SK-N-SH treated with all-trans-retinoic acid at 6 μM for 48 hours (cell line): ENCODE results near the gene TNK1.

ENCODE experiments used
- ATAC-seq: fragments of 200-7000 bp; cut with Tn5 transposase; 3 replicates; pipeline ENCODE4 v1.9.1; 2020; ENCODE audit warnings: mild to moderate bottlenecking, moderate library complexity
- ARNTL ChIP-seq: fragments of 450-650 bp; formaldehyde crosslinking; IDR thresholded peaks from 2 replicates; pipeline ENCODE4 v1.5.0; 2020; ENCODE audit warnings: low read depth, mild to moderate bottlenecking, moderate library complexity, borderline replicate concordance
- BACH2 ChIP-seq: fragments of 250-450 bp; sonication (Bioruptor Pico); IDR thresholded peaks from 2 replicates; pipeline ENCODE4 v1.9.0; 2021; ENCODE audit warnings: mild to moderate bottlenecking, borderline replicate concordance
- CREB5 ChIP-seq: fragments of 250-450 bp; sonication (Bioruptor Pico); IDR thresholded peaks from 2 replicates; pipeline ENCODE4 v1.5.1; 2020; ENCODE audit warnings: low read depth, mild to moderate bottlenecking, moderate library complexity
- CSDC2 ChIP-seq: fragments of 250-450 bp; sonication (Bioruptor Pico); IDR thresholded peaks from 2 replicates; pipeline ENCODE4 v1.5.0; 2020; ENCODE audit warnings: mild to moderate bottlenecking, moderate library complexity
- CSRNP3 ChIP-seq: fragments of 250-450 bp; sonication (Bioruptor Pico); IDR thresholded peaks from 2 replicates; pipeline ENCODE4 v1.5.1; 2021; ENCODE audit warnings: mild to moderate bottlenecking, moderate library complexity
- ESRRG ChIP-seq: fragments of 250-450 bp; sonication (Bioruptor Pico); IDR thresholded peaks from 2 replicates; pipeline ENCODE4 v1.6.1; 2021; ENCODE audit warnings: mild to moderate bottlenecking
- GLIS3 ChIP-seq: fragments of 250-450 bp; sonication (Bioruptor Pico); IDR thresholded peaks from 2 replicates; pipeline ENCODE4 v1.5.0; 2020; ENCODE audit warnings: mild to moderate bottlenecking, moderate library complexity
- ISL1 ChIP-seq: fragments of 250-450 bp; sonication (Bioruptor Pico); IDR thresholded peaks from 2 replicates; pipeline ENCODE4 v2.1.2; 2022; ENCODE audit warnings: mild to moderate bottlenecking, moderate library complexity
- OSR1 ChIP-seq: fragments of 250-450 bp; sonication (Bioruptor Pico); IDR thresholded peaks from 2 replicates; pipeline ENCODE4 v1.8.0; 2022; ENCODE audit warnings: moderate library complexity, mild to moderate bottlenecking, inconsistent platforms
- PATZ1 ChIP-seq: fragments of 250-450 bp; sonication (Bioruptor Pico); IDR thresholded peaks from 2 replicates; pipeline ENCODE4 v1.8.0; 2020; ENCODE audit warnings: mild to moderate bottlenecking, moderate library complexity, borderline replicate concordance
- POU6F1 ChIP-seq: fragments of 250-450 bp; sonication (Bioruptor Pico); IDR thresholded peaks from 2 replicates; pipeline ENCODE4 v1.8.0; 2021; ENCODE audit warnings: low read depth, mild to moderate bottlenecking, moderate library complexity, borderline replicate concordance
- PPARA ChIP-seq: fragments of 250-450 bp; sonication (Bioruptor Pico); IDR thresholded peaks from 2 replicates; pipeline ENCODE4 v1.5.0; 2020; ENCODE audit warnings: mild to moderate bottlenecking, borderline replicate concordance
- SNAI2 ChIP-seq: fragments of 250-450 bp; sonication (Bioruptor Pico); IDR thresholded peaks from 2 replicates; pipeline ENCODE4 v1.5.0; 2020; ENCODE audit warnings: mild to moderate bottlenecking, moderate library complexity
- TCF4 ChIP-seq: fragments of 250-450 bp; sonication (Bioruptor Pico); IDR thresholded peaks from 2 replicates; pipeline ENCODE4 v1.8.0; 2021; ENCODE audit warnings: mild to moderate bottlenecking, moderate library complexity, borderline replicate concordance
- TOX ChIP-seq: fragments of 250-450 bp; sonication (Bioruptor Pico); IDR thresholded peaks from 2 replicates; pipeline ENCODE4 v1.8.0; 2021; ENCODE audit warnings: mild to moderate bottlenecking, moderate library complexity, borderline replicate concordance
- TSHZ2 ChIP-seq: fragments of 250-450 bp; sonication (Bioruptor Pico); IDR thresholded peaks from 2 replicates; pipeline ENCODE4 v1.5.0; 2020; ENCODE audit warnings: mild to moderate bottlenecking, moderate library complexity
- ZC3H10 ChIP-seq: fragments of 250-450 bp; sonication (Bioruptor Pico); IDR thresholded peaks from 2 replicates; pipeline ENCODE4 v1.5.1; 2021; ENCODE audit warnings: mild to moderate bottlenecking, moderate library complexity
- ZFP3 ChIP-seq: fragments of 250-450 bp; sonication (Bioruptor Pico); IDR thresholded peaks from 2 replicates; pipeline ENCODE4 v1.5.0; 2020; ENCODE audit warnings: mild to moderate bottlenecking, moderate library complexity
- ZFP30 ChIP-seq: fragments of 450-650 bp; formaldehyde crosslinking; IDR thresholded peaks from 2 replicates; pipeline ENCODE4 v1.5.0; 2022; ENCODE audit warnings: mild to moderate bottlenecking, moderate library complexity
- ZNF565 ChIP-seq: fragments of 450-650 bp; formaldehyde crosslinking; conservative IDR thresholded peaks from 2 replicates; pipeline ENCODE4 v1.5.0; 2020; ENCODE audit warnings: low read depth, mild to moderate bottlenecking, moderate library complexity
- ZNF70 ChIP-seq: fragments of 450-650 bp; formaldehyde crosslinking; IDR thresholded peaks from 2 replicates; pipeline ENCODE4 v1.5.0; 2020; ENCODE audit warnings: mild to moderate bottlenecking, moderate library complexity
- ZNF8 ChIP-seq: fragments of 450-650 bp; formaldehyde crosslinking; IDR thresholded peaks from 2 replicates; pipeline ENCODE4 v1.5.0; 2020; ENCODE audit warnings: mild to moderate bottlenecking, moderate library complexity

Gene TNK1

GRCh38 chr17:7403977-7404736 is 23.3 kb downstream of the TNK1 start, which contains the start of gene TMEM256:
Gene TMEM256, minus strand, starts transcription at chr17:7404097. Its CDS starts 13 bp downstream, at chr17:7404084.
- ATAC-seq: peak; percentile 96

GRCh38 chr17:7404737-7405349 is 24.0 kb downstream of the TNK1 start:
- peak; percentile 36 for ATAC-seq
- TF ChIP-seq ISL1 (CRISPR knock-in tag) (no peak), GLIS3 (no peak), ESRRG (CRISPR knock-in tag) (no peak), SNAI2 (CRISPR knock-in tag) (no peak), TSHZ2 (CRISPR knock-in tag) (no peak), ZFP3 (no peak), CSRNP3 (no peak), TCF4 (CRISPR knock-in tag) (no peak), ZNF70 (CRISPR knock-in tag) (no peak), PPARA (CRISPR knock-in tag) (no peak), POU6F1 (CRISPR knock-in tag) (no peak), CSDC2 (CRISPR knock-in tag) (no peak), BACH2 (no peak)

More at GRCh38 chr17:7403977-7404736, 23.3 kb downstream of the TNK1 start, which contains the start of gene TMEM256:
- TF ChIP-seq ARNTL (CRISPR knock-in tag): no peak
- no peak for TF ChIP-seq ZC3H10 (CRISPR knock-in tag)
- TF ChIP-seq TOX: no peak
- no peak for TF ChIP-seq PATZ1
- TF ChIP-seq TCF4 (CRISPR knock-in tag): no peak

- ATAC-seq: peak; percentile 3; the same call in 2 of the 3 replicates
- TF ChIP-seq ZFP30: no peak
Measured at GRCh38 chr17:7405350-7406234, 24.7 kb downstream of the TNK1 start.

GRCh38 chr17:7406235-7406825 is 25.4 kb downstream of the TNK1 start:
- no peak for TF ChIP-seq ZFP3
- TF ChIP-seq ZNF8 (CRISPR knock-in tag): no peak
- no peak for TF ChIP-seq CSDC2 (CRISPR knock-in tag)
- TF ChIP-seq ARNTL (CRISPR knock-in tag): no peak
- TF ChIP-seq SNAI2 (CRISPR knock-in tag): no peak
- TF ChIP-seq OSR1 (CRISPR knock-in tag): no peak
- no peak for TF ChIP-seq ZNF565
- TF ChIP-seq ZFP30: no peak
- TF ChIP-seq ZNF70 (CRISPR knock-in tag): no peak
- no peak for TF ChIP-seq ISL1 (CRISPR knock-in tag)
- no peak for TF ChIP-seq CSRNP3
- TF ChIP-seq CREB5: no peak
- TF ChIP-seq PPARA (CRISPR knock-in tag): no peak
- TF ChIP-seq, all 23 proteins: peak for 0
- no peak for ATAC-seq
